GM23338 (cell line): ENCODE data around the gene OSBPL10. TPM values are rescaled to one million over a fixed set of nuclear protein-coding genes. Genes with fewer than 3 reads are reported as not detected.

Experiments
- ATAC-seq: fragments of 200-7000 bp; cut with Tn5 transposase; 3 replicates; pipeline ENCODE4 v1.9.1; 2020
- DNase-seq: peaks from one replicate; pipeline ENCODE4 v3.0.0-alpha.2; 2015; ENCODE audit warnings: low spot score
- H2AFZ ChIP-seq: fragments of 200-600 bp; sonication (generic); 2 replicates; pipeline ENCODE4 v1.8.0; 2016; ENCODE audit warnings: antibody characterized with exemption, mild to moderate bottlenecking, moderate library complexity
- H3F3A ChIP-seq: fragments of 200-600 bp; sonication (generic); replicated peaks from 2 replicates; pipeline ENCODE4 v1.8.0; 2017; ENCODE audit warnings: antibody characterized with exemption, mixed run types, low read depth
- H3K27ac ChIP-seq: fragments of 200-600 bp; sonication (generic); 2 replicates; pipeline ENCODE4 v1.6.1; 2016; ENCODE audit warnings: low read depth
- H3K27me3 ChIP-seq: fragments of 200-600 bp; sonication (generic); 2 replicates; pipeline ENCODE4 v1.8.0; 2016; ENCODE audit warnings: mild to moderate bottlenecking, mixed run types, moderate library complexity; ENCODE audit not compliant: insufficient read depth
- H3K36me3 ChIP-seq: fragments of 200-600 bp; sonication (generic); 2 replicates; pipeline ENCODE4 v1.8.0; 2016; ENCODE audit warnings: mild to moderate bottlenecking; ENCODE audit not compliant: insufficient read depth
- H3K4me1 ChIP-seq: fragments of 200-600 bp; sonication (generic); 2 replicates; pipeline ENCODE4 v1.8.0; 2016; ENCODE audit warnings: mild to moderate bottlenecking, moderate library complexity; ENCODE audit not compliant: insufficient read depth
- H3K4me2 ChIP-seq: fragments of 200-600 bp; sonication (generic); 2 replicates; pipeline ENCODE4 v1.7.1; 2017; ENCODE audit warnings: mixed run types
- H3K4me3 ChIP-seq: fragments of 200-600 bp; sonication (generic); 2 replicates; pipeline ENCODE4 v1.6.1; 2016; ENCODE audit warnings: mixed run types
- H3K79me2 ChIP-seq: fragments of 200-600 bp; sonication (generic); replicated peaks from 2 replicates; pipeline ENCODE4 v1.8.0; 2017; ENCODE audit warnings: mild to moderate bottlenecking; ENCODE audit not compliant: insufficient read depth
- H3K9me2 ChIP-seq: fragments of 200-600 bp; sonication (generic); 2 replicates; pipeline ENCODE4 v1.8.0; 2017; ENCODE audit not compliant: insufficient read depth
- H4K20me1 ChIP-seq: fragments of 200-600 bp; sonication (generic); replicated peaks from 2 replicates; pipeline ENCODE4 v1.8.0; 2017; ENCODE audit warnings: mild to moderate bottlenecking; ENCODE audit not compliant: insufficient read depth
- H3K27ac Mint-ChIP-seq: 2 replicates; pipeline ENCODE4 v1.8.0; 2020; ENCODE audit warnings: inconsistent platforms, mild to moderate bottlenecking, moderate library complexity, mixed read lengths
- H3K27me3 Mint-ChIP-seq: 3 replicates; pipeline ENCODE4 v1.8.0; 2022; ENCODE audit warnings: low read depth, mild to moderate bottlenecking, moderate library complexity, mixed read lengths, inconsistent platforms; ENCODE audit not compliant: insufficient read depth, poor library complexity
- H3K36me3 Mint-ChIP-seq: 3 replicates; pipeline ENCODE4 v1.8.0; 2021; ENCODE audit warnings: low read depth, mild to moderate bottlenecking, inconsistent platforms, moderate library complexity, mixed read lengths
- H3K4me1 Mint-ChIP-seq: 3 replicates; pipeline ENCODE4 v1.8.0; 2020; ENCODE audit warnings: mild to moderate bottlenecking, inconsistent platforms, mixed read lengths
- H3K4me3 Mint-ChIP-seq: 3 replicates; pipeline ENCODE4 v1.8.0; 2021; ENCODE audit warnings: moderate library complexity, mild to moderate bottlenecking, inconsistent platforms, mixed read lengths
- H3K9me3 Mint-ChIP-seq: 3 replicates; pipeline ENCODE4 v1.8.0; 2020; ENCODE audit warnings: moderate library complexity, mild to moderate bottlenecking, inconsistent platforms, mixed read lengths
- EZH2 ChIP-seq: fragments of 200-600 bp; sonication (generic); IDR thresholded peaks from one replicate; pipeline ENCODE4 v1.8.0; 2017; ENCODE audit warnings: antibody characterized with exemption, mild to moderate bottlenecking, low read depth; ENCODE audit not compliant: unreplicated experiment
- POLR2AphosphoS5 ChIP-seq: IDR thresholded peaks from 2 replicates; pipeline ENCODE4 v1.6.1; 2016; ENCODE audit warnings: antibody characterized with exemption, low read depth
- ZNF114 ChIP-seq: fragments of 250-450 bp; sonication (Bioruptor Pico); IDR thresholded peaks from 2 replicates; pipeline ENCODE4 v1.5.0; 2020; ENCODE audit warnings: mild to moderate bottlenecking, moderate library complexity
- polyA plus RNA-seq: library from polyadenylated mRNA; unstranded; fragments of >200 nt; fragmentation: Nextera tagmentation; extraction: Ambion mirVana; gene quantifications from 2 replicates; pipeline ENCODE4 v1.2.1, GENCODE V29; 2016
- total RNA-seq: library from RNA; depleted of rRNA; stranded (reverse); fragments of >200 nt; shearing (Covaris generic); gene quantifications from 2 replicates; pipeline ENCODE4 v1.2.3, GENCODE V29; 2014
- TF ChIP-seq, protein P1 (sequence below), 2 experiments: fragments of 200-600 bp in 1 of 2; sonication (generic) in 1 of 2; conservative IDR thresholded peaks; 2 replicates each; pipeline versions ENCODE4 v1.5.1 to v1.6.1; 2016 to 2017; ENCODE audit warnings: antibody characterized with exemption in 2 of 2, low read depth in 2 of 2, mild to moderate bottlenecking in 2 of 2, moderate library complexity in 1 of 2
- TF ChIP-seq, protein P2 (sequence below): IDR thresholded peaks from one replicate; pipeline ENCODE4 v1.6.1; 2018; ENCODE audit warnings: antibody characterized with exemption; ENCODE audit not compliant: unreplicated experiment
- TF ChIP-seq, protein P3 (sequence below): fragments of 250-450 bp; sonication (Bioruptor Pico); IDR thresholded peaks from 2 replicates; pipeline ENCODE4 v1.5.0; 2020; ENCODE audit warnings: mild to moderate bottlenecking, moderate library complexity

Gene OSBPL10
- total and polyA plus RNA-seq, 2 experiments from 2014 or later, result 23.8 to 149 TPM

DNA sequence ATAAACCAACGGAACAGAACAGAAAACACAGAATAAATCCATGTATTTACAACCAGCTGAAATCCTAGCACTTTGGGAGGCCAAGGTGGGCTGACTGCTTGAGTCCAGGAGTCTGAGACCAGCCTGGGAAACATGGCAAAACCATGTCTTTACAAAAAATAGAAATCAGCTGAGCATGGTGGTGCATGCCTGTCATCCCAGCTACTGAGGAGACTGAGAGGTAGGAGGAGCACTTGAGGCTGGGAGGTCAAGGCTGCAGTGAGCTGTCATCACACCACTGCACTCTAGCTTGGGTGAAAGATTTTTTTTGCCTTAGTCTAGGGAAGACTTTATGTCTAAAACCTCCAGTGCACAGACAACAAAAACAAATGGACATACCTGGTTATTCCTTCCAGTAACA, 327.6 kb downstream of the OSBPL10 start:
- Histone ChIP-seq H3F3A (no peaks in the 10 kb centered on the region), H3K4me3 (no peak overlapping the region), H3K4me1 (no peaks in the 10 kb centered on the region), H3K9me2 (0 out of 2 replicates have a peak, but pooled peaks cover 6% of the 10 kb centered on the region), H3K4me2 (no peak overlapping the region), H2AFZ (no peak overlapping the region), H4K20me1 (no peaks in the 10 kb centered on the region), H3K27ac (no peak overlapping the region), H3K79me2 (no peaks in the 10 kb centered on the region), H3K36me3 (peaks cover 6% of the 10 kb centered on the region; the same call in 1 of the 2 replicates), H3K27me3 (no peaks in the 10 kb centered on the region)
- peaks cover 61% of the 10 kb centered on the region for H3K9me3 Mint-ChIP-seq
- H3K27ac Mint-ChIP-seq, result no peak overlapping the region
- no peak for ATAC-seq
- H3K36me3 Mint-ChIP-seq, result peaks cover 94% of the 10 kb centered on the region
- no peak overlapping the region for H3K4me3 Mint-ChIP-seq
- DNase-seq, result no peak
- TF ChIP-seq ZNF114 (CRISPR knock-in tag) (no peak), POLR2AphosphoS5 (no peak), EZH2 (no peak)
- TF ChIP-seq, protein P1, sequence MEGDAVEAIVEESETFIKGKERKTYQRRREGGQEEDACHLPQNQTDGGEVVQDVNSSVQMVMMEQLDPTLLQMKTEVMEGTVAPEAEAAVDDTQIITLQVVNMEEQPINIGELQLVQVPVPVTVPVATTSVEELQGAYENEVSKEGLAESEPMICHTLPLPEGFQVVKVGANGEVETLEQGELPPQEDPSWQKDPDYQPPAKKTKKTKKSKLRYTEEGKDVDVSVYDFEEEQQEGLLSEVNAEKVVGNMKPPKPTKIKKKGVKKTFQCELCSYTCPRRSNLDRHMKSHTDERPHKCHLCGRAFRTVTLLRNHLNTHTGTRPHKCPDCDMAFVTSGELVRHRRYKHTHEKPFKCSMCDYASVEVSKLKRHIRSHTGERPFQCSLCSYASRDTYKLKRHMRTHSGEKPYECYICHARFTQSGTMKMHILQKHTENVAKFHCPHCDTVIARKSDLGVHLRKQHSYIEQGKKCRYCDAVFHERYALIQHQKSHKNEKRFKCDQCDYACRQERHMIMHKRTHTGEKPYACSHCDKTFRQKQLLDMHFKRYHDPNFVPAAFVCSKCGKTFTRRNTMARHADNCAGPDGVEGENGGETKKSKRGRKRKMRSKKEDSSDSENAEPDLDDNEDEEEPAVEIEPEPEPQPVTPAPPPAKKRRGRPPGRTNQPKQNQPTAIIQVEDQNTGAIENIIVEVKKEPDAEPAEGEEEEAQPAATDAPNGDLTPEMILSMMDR (conservative IDR thresholded peaks at IDR 0.05; ENCODE audit: low read depth in 2 of 2), result no peak
- TF ChIP-seq, protein P2, sequence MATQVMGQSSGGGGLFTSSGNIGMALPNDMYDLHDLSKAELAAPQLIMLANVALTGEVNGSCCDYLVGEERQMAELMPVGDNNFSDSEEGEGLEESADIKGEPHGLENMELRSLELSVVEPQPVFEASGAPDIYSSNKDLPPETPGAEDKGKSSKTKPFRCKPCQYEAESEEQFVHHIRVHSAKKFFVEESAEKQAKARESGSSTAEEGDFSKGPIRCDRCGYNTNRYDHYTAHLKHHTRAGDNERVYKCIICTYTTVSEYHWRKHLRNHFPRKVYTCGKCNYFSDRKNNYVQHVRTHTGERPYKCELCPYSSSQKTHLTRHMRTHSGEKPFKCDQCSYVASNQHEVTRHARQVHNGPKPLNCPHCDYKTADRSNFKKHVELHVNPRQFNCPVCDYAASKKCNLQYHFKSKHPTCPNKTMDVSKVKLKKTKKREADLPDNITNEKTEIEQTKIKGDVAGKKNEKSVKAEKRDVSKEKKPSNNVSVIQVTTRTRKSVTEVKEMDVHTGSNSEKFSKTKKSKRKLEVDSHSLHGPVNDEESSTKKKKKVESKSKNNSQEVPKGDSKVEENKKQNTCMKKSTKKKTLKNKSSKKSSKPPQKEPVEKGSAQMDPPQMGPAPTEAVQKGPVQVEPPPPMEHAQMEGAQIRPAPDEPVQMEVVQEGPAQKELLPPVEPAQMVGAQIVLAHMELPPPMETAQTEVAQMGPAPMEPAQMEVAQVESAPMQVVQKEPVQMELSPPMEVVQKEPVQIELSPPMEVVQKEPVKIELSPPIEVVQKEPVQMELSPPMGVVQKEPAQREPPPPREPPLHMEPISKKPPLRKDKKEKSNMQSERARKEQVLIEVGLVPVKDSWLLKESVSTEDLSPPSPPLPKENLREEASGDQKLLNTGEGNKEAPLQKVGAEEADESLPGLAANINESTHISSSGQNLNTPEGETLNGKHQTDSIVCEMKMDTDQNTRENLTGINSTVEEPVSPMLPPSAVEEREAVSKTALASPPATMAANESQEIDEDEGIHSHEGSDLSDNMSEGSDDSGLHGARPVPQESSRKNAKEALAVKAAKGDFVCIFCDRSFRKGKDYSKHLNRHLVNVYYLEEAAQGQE, result no peak
- TF ChIP-seq, protein P3, sequence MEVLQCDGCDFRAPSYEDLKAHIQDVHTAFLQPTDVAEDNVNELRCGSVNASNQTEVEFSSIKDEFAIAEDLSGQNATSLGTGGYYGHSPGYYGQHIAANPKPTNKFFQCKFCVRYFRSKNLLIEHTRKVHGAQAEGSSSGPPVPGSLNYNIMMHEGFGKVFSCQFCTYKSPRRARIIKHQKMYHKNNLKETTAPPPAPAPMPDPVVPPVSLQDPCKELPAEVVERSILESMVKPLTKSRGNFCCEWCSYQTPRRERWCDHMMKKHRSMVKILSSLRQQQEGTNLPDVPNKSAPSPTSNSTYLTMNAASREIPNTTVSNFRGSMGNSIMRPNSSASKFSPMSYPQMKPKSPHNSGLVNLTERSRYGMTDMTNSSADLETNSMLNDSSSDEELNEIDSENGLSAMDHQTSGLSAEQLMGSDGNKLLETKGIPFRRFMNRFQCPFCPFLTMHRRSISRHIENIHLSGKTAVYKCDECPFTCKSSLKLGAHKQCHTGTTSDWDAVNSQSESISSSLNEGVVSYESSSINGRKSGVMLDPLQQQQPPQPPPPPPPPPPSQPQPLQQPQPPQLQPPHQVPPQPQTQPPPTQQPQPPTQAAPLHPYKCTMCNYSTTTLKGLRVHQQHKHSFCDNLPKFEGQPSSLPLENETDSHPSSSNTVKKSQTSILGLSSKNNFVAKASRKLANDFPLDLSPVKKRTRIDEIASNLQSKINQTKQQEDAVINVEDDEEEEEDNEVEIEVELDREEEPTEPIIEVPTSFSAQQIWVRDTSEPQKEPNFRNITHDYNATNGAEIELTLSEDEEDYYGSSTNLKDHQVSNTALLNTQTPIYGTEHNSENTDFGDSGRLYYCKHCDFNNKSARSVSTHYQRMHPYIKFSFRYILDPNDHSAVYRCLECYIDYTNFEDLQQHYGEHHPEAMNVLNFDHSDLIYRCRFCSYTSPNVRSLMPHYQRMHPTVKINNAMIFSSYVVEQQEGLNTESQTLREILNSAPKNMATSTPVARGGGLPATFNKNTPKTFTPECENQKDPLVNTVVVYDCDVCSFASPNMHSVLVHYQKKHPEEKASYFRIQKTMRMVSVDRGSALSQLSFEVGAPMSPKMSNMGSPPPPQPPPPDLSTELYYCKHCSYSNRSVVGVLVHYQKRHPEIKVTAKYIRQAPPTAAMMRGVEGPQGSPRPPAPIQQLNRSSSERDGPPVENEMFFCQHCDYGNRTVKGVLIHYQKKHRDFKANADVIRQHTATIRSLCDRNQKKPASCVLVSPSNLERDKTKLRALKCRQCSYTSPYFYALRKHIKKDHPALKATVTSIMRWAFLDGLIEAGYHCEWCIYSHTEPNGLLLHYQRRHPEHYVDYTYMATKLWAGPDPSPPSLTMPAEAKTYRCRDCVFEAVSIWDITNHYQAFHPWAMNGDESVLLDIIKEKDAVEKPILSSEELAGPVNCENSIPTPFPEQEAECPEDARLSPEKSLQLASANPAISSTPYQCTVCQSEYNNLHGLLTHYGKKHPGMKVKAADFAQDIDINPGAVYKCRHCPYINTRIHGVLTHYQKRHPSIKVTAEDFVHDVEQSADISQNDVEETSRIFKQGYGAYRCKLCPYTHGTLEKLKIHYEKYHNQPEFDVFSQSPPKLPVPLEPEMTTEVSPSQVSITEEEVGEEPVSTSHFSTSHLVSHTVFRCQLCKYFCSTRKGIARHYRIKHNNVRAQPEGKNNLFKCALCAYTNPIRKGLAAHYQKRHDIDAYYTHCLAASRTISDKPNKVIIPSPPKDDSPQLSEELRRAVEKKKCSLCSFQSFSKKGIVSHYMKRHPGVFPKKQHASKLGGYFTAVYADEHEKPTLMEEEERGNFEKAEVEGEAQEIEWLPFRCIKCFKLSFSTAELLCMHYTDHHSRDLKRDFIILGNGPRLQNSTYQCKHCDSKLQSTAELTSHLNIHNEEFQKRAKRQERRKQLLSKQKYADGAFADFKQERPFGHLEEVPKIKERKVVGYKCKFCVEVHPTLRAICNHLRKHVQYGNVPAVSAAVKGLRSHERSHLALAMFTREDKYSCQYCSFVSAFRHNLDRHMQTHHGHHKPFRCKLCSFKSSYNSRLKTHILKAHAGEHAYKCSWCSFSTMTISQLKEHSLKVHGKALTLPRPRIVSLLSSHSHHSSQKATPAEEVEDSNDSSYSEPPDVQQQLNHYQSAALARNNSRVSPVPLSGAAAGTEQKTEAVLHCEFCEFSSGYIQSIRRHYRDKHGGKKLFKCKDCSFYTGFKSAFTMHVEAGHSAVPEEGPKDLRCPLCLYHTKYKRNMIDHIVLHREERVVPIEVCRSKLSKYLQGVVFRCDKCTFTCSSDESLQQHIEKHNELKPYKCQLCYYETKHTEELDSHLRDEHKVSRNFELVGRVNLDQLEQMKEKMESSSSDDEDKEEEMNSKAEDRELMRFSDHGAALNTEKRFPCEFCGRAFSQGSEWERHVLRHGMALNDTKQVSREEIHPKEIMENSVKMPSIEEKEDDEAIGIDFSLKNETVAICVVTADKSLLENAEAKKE (CRISPR knock-in tag), result no peak
- no peaks in the 10 kb centered on the region for H3K4me1 Mint-ChIP-seq
- H3K27me3 Mint-ChIP-seq, result peaks cover 6% of the 10 kb centered on the region
